ENCODE measurements around the gene SLX4IP. TPM values are rescaled to one million over a fixed set of nuclear protein-coding genes. Genes with fewer than 3 reads are reported as not detected.
"Not testable (repeated sequence)": the region's sequence is repeated elsewhere in the genome, so short reads cannot be mapped to it uniquely, and the experiment has no call there.

The SLX4IP gene
- total and polyA plus RNA-seq, 3 experiments from 2014 or later = 1.5 to 8.0 (median 7.0) TPM

GRCh38 chr20:10617549-10618133 lies 182.5 kb downstream of the SLX4IP start:
- H3K4me1 Mint-ChIP-seq; H3K9me3 Mint-ChIP-seq; H3K27me3 ChIP-seq (ENCODE audit: insufficient read depth, low read length, poor library complexity, severe bottlenecking); H3K27me3 Mint-ChIP-seq; H3K4me3 Mint-ChIP-seq; H3K9me3 ChIP-seq (ENCODE audit: low read length); POLR2A ChIA-PET; H3K27ac Mint-ChIP-seq; H3K36me3 ChIP-seq (ENCODE audit: insufficient read depth, low read length); H3K27ac ChIP-seq (ENCODE audit: low read depth, low read length); H3K4me3 ChIP-seq (ENCODE audit: low read length); H3K4me1 ChIP-seq (ENCODE audit: insufficient read depth, low read length); DNase-seq: not testable (repeated sequence)
- CTCF ChIA-PET = interaction anchor here (0.7 kb wide), 1 partner anchor 74 kb away, joined by 3 read pairs; no protein-coding TSS in a partner anchor
- H3K36me3 Mint-ChIP-seq = peaks cover 24 to 33% (median 26%) of the 10 kb centered on the region in 3 donors

GRCh38 chr20:10618611-10619245 lies 183.6 kb downstream of the SLX4IP start:
- Mint-ChIP-seq H3K27me3 (no peaks in the 10 kb centered on the region), H3K4me3 (no peak overlapping the region), H3K4me1 (no peaks in the 10 kb centered on the region), H3K9me3 (peaks cover 0 to 1% (median 0%) of the 10 kb centered on the region in 5 donors), H3K36me3 (peaks cover 24 to 27% (median 26%) of the 10 kb centered on the region in 3 donors), H3K27ac (no peak overlapping the region)
- no peak overlapping the region for H3K4me3 ChIP-seq (ENCODE audit: low read length)
- POLR2A ChIA-PET = no interaction called here
- H3K9me3 ChIP-seq (ENCODE audit: low read length) = no peaks in the 10 kb centered on the region
- H3K36me3 ChIP-seq (ENCODE audit: insufficient read depth, low read length) = no peaks in the 10 kb centered on the region
- no peaks in the 10 kb centered on the region for H3K27me3 ChIP-seq (ENCODE audit: insufficient read depth, low read length, poor library complexity, severe bottlenecking)
- no peak for DNase-seq
- no peaks in the 10 kb centered on the region for H3K4me1 ChIP-seq (ENCODE audit: insufficient read depth, low read length)
- CTCF ChIA-PET = no interaction called here
- no peak overlapping the region for H3K27ac ChIP-seq (ENCODE audit: low read depth, low read length)

- no peak for DNase-seq
- Mint-ChIP-seq H3K4me1 (no peaks in the 10 kb centered on the region), H3K9me3 (peaks cover 0 to 1% (median 0%) of the 10 kb centered on the region in 5 donors), H3K36me3 (peaks cover 24 to 29% (median 24%) of the 10 kb centered on the region in 3 donors), H3K27ac (no peak overlapping the region), H3K27me3 (no peaks in the 10 kb centered on the region), H3K4me3 (no peak overlapping the region)
- Histone ChIP-seq H3K27me3 (ENCODE audit: insufficient read depth, low read length, poor library complexity, severe bottlenecking) (no peaks in the 10 kb centered on the region), H3K9me3 (ENCODE audit: low read length) (no peaks in the 10 kb centered on the region), H3K4me1 (ENCODE audit: insufficient read depth, low read length) (no peaks in the 10 kb centered on the region), H3K36me3 (ENCODE audit: insufficient read depth, low read length) (no peaks in the 10 kb centered on the region), H3K27ac (ENCODE audit: low read depth, low read length) (no peak overlapping the region), H3K4me3 (ENCODE audit: low read length) (no peak overlapping the region)
- CTCF ChIA-PET = no interaction called here
- POLR2A ChIA-PET = no interaction called here
Observed at GRCh38 chr20:10619427-10619826, 184.3 kb downstream of the SLX4IP start.

GRCh38 chr20:10621149-10621548 lies 186.0 kb downstream of the SLX4IP start:
- POLR2A ChIA-PET = no interaction called here

GRCh38 chr20:10622657-10623418 lies 187.7 kb downstream of the SLX4IP start:
- DNase-seq = no peak
- ChIA-PET POLR2A (no interaction called here), CTCF (no interaction called here)
- H3K4me1 ChIP-seq (ENCODE audit: insufficient read depth, low read length) = no peaks in the 10 kb centered on the region
- Mint-ChIP-seq H3K27ac (no peak overlapping the region), H3K9me3 (peaks cover 0 to 1% (median 0%) of the 10 kb centered on the region in 5 donors), H3K27me3 (no peaks in the 10 kb centered on the region), H3K36me3 (peaks cover 18 to 20% (median 19%) of the 10 kb centered on the region in 3 donors), H3K4me3 (no peak overlapping the region), H3K4me1 (no peaks in the 10 kb centered on the region)
- H3K36me3 ChIP-seq (ENCODE audit: insufficient read depth, low read length) = no peaks in the 10 kb centered on the region
- no peak overlapping the region for H3K27ac ChIP-seq (ENCODE audit: low read depth, low read length)
- H3K4me3 ChIP-seq (ENCODE audit: low read length) = no peak overlapping the region
- no peaks in the 10 kb centered on the region for H3K27me3 ChIP-seq (ENCODE audit: insufficient read depth, low read length, poor library complexity, severe bottlenecking)
- H3K9me3 ChIP-seq (ENCODE audit: low read length) = no peaks in the 10 kb centered on the region

More at GRCh38 chr20:10621149-10621548, 186.0 kb downstream of the SLX4IP start:
- Histone ChIP-seq H3K9me3 (ENCODE audit: low read length) (no peaks in the 10 kb centered on the region), H3K27me3 (ENCODE audit: insufficient read depth, low read length, poor library complexity, severe bottlenecking) (no peaks in the 10 kb centered on the region), H3K4me1 (ENCODE audit: insufficient read depth, low read length) (no peaks in the 10 kb centered on the region), H3K36me3 (ENCODE audit: insufficient read depth, low read length) (no peaks in the 10 kb centered on the region), H3K4me3 (ENCODE audit: low read length) (no peak overlapping the region), H3K27ac (ENCODE audit: low read depth, low read length) (no peak overlapping the region)
- no peak overlapping the region for H3K4me3 Mint-ChIP-seq
- CTCF ChIA-PET = no interaction called here
- H3K9me3 Mint-ChIP-seq = peaks cover 0 to 1% (median 0%) of the 10 kb centered on the region in 5 donors
- no peak overlapping the region for H3K27ac Mint-ChIP-seq
- H3K27me3 Mint-ChIP-seq = no peaks in the 10 kb centered on the region
- DNase-seq = no peak
- H3K4me1 Mint-ChIP-seq = no peaks in the 10 kb centered on the region
- peaks cover 18 to 23% (median 22%) of the 10 kb centered on the region in 3 donors for H3K36me3 Mint-ChIP-seq

GRCh38 chr20:10625641-10626040 lies 190.5 kb downstream of the SLX4IP start:
- H3K27ac ChIP-seq (ENCODE audit: low read depth, low read length) = no peak overlapping the region
- no peaks in the 10 kb centered on the region for H3K27me3 ChIP-seq (ENCODE audit: insufficient read depth, low read length, poor library complexity, severe bottlenecking)
- DNase-seq = no peak
- Mint-ChIP-seq H3K27ac (no peak overlapping the region), H3K4me1 (no peaks in the 10 kb centered on the region), H3K9me3 (peaks cover 0 to 1% (median 0%) of the 10 kb centered on the region in 5 donors), H3K36me3 (peaks cover 16 to 19% (median 17%) of the 10 kb centered on the region in 3 donors), H3K4me3 (no peak overlapping the region), H3K27me3 (no peaks in the 10 kb centered on the region)
- POLR2A ChIA-PET = no interaction called here
- CTCF ChIA-PET = no interaction called here
- H3K4me3 ChIP-seq (ENCODE audit: low read length) = no peak overlapping the region
- no peaks in the 10 kb centered on the region for H3K4me1 ChIP-seq (ENCODE audit: insufficient read depth, low read length)
- no peaks in the 10 kb centered on the region for H3K9me3 ChIP-seq (ENCODE audit: low read length)
- no peaks in the 10 kb centered on the region for H3K36me3 ChIP-seq (ENCODE audit: insufficient read depth, low read length)

- Histone ChIP-seq H3K4me1 (ENCODE audit: insufficient read depth, low read length) (no peaks in the 10 kb centered on the region), H3K36me3 (ENCODE audit: insufficient read depth, low read length) (no peaks in the 10 kb centered on the region), H3K27ac (ENCODE audit: low read depth, low read length) (no peak overlapping the region), H3K9me3 (ENCODE audit: low read length) (no peaks in the 10 kb centered on the region), H3K27me3 (ENCODE audit: insufficient read depth, low read length, poor library complexity, severe bottlenecking) (no peaks in the 10 kb centered on the region), H3K4me3 (ENCODE audit: low read length) (no peak overlapping the region)
- H3K27ac Mint-ChIP-seq = no peak overlapping the region
- no peaks in the 10 kb centered on the region for H3K4me1 Mint-ChIP-seq
- no peaks in the 10 kb centered on the region for H3K27me3 Mint-ChIP-seq
- peaks cover 0 to 1% (median 0%) of the 10 kb centered on the region in 5 donors for H3K9me3 Mint-ChIP-seq
- no peak overlapping the region for H3K4me3 Mint-ChIP-seq
- DNase-seq = no peak
- POLR2A ChIA-PET = no interaction called here
- CTCF ChIA-PET = no interaction called here
- H3K36me3 Mint-ChIP-seq = peaks cover 10 to 17% (median 13%) of the 10 kb centered on the region in 3 donors
Observed at GRCh38 chr20:10626896-10627295, 191.8 kb downstream of the SLX4IP start.

GRCh38 chr20:10629946-10630650 lies 195.0 kb downstream of the SLX4IP start:
- CTCF ChIA-PET = no interaction called here
- POLR2A ChIA-PET = no interaction called here

More at GRCh38 chr20:10629946-10630650, 195.0 kb downstream of the SLX4IP start:
- Histone ChIP-seq H3K4me1 (ENCODE audit: insufficient read depth, low read length) (no peaks in the 10 kb centered on the region), H3K27ac (ENCODE audit: low read depth, low read length) (no peak overlapping the region), H3K9me3 (ENCODE audit: low read length) (no peaks in the 10 kb centered on the region), H3K36me3 (ENCODE audit: insufficient read depth, low read length) (no peaks in the 10 kb centered on the region), H3K4me3 (ENCODE audit: low read length) (no peak overlapping the region), H3K27me3 (ENCODE audit: insufficient read depth, low read length, poor library complexity, severe bottlenecking) (no peaks in the 10 kb centered on the region)
- Mint-ChIP-seq H3K4me1 (no peaks in the 10 kb centered on the region), H3K4me3 (no peak overlapping the region), H3K27ac (no peak overlapping the region), H3K9me3 (no peaks in the 10 kb centered on the region), H3K27me3 (no peaks in the 10 kb centered on the region), H3K36me3 (peaks cover 0 to 4% (median 0%) of the 10 kb centered on the region in 3 donors)
- DNase-seq = no peak

Measured in CD8-positive, alpha-beta memory T cell (primary cell).